Measurements from ENCODE around the gene BRSK2.

Gene BRSK2

GRCh38 chr11:1469911-1470680 is 80.4 kb downstream of the BRSK2 start:
- DNase-seq: no peak

GRCh38 chr11:1470681-1471611 is 81.2 kb downstream of the BRSK2 start:
- DNase-seq: no peak

- DNase-seq: no peak
These were observed 82.0 kb downstream of the BRSK2 start for GRCh38 chr11:1471736-1472135.

GRCh38 chr11:1472180-1473005 is 82.7 kb downstream of the BRSK2 start:
- no peak for DNase-seq

- DNase-seq: no peak
These were observed 83.4 kb downstream of the BRSK2 start for GRCh38 chr11:1473011-1473628.

- DNase-seq: no peak
These were observed 84.1 kb downstream of the BRSK2 start for GRCh38 chr11:1473786-1474185.

- DNase-seq: no peak
These were observed 86.1 kb downstream of the BRSK2 start for GRCh38 chr11:1475841-1476240.

GRCh38 chr11:1476940-1477736 is 87.4 kb downstream of the BRSK2 start:
- DNase-seq: no peak

GRCh38 chr11:1478011-1478410 is 88.3 kb downstream of the BRSK2 start:
- DNase-seq: no peak

- DNase-seq: no peak
These were observed 88.8 kb downstream of the BRSK2 start for GRCh38 chr11:1478544-1478943.

GRCh38 chr11:1479006-1479677 is 89.4 kb downstream of the BRSK2 start:
- no peak for DNase-seq

- DNase-seq: no peak
These were observed 90.0 kb downstream of the BRSK2 start for GRCh38 chr11:1479678-1480118.

- no peak for DNase-seq
These were observed 90.4 kb downstream of the BRSK2 start for GRCh38 chr11:1480191-1480554.

GRCh38 chr11:1480555-1481482 is 91.1 kb downstream of the BRSK2 start:
- no peak for DNase-seq

- DNase-seq: no peak
These were observed 91.7 kb downstream of the BRSK2 start for GRCh38 chr11:1481483-1481825.

GRCh38 chr11:1481861-1482441 is 92.2 kb downstream of the BRSK2 start:
- no peak for DNase-seq

GRCh38 chr11:1482581-1483444 is 93.1 kb downstream of the BRSK2 start:
- no peak for DNase-seq

GRCh38 chr11:1483445-1483961 is 93.8 kb downstream of the BRSK2 start:
- no peak for DNase-seq
